Eye (tissue), 1 donor: ENCODE measurements around the gene CABCOCO1.

Experiments
- DNase-seq: peaks from one replicate; pipeline ENCODE4 v3.0.0-alpha.2; 2015

CABCOCO1 gene

GRCh38 chr10:61662794-61663259, at the start of gene CABCOCO1:
Gene CABCOCO1, plus strand, starts transcription at chr10:61662929. Its CDS starts 44 bp downstream, at chr10:61662973.
- peak; percentile 93 for DNase-seq

GRCh38 chr10:61613665-61614064, 49.1 kb upstream of the CABCOCO1 start:
- no peak for DNase-seq

- no peak for DNase-seq
These were observed 46.1 kb upstream of the CABCOCO1 start for GRCh38 chr10:61616611-61617010.

- no peak for DNase-seq
These were observed 45.5 kb upstream of the CABCOCO1 start for GRCh38 chr10:61617180-61617579.

- no peak for DNase-seq
These were observed 45.1 kb upstream of the CABCOCO1 start for GRCh38 chr10:61617586-61617985.

- DNase-seq = no peak
These were observed 44.3 kb upstream of the CABCOCO1 start for GRCh38 chr10:61618388-61618961.

- DNase-seq = no peak
These were observed 42.2 kb upstream of the CABCOCO1 start for GRCh38 chr10:61620506-61620905.

GRCh38 chr10:61621605-61622051, 41.1 kb upstream of the CABCOCO1 start:
- DNase-seq = peak; percentile 87

GRCh38 chr10:61623161-61623560, 39.6 kb upstream of the CABCOCO1 start:
- peak; percentile 60 for DNase-seq

GRCh38 chr10:61626209-61626608, 36.5 kb upstream of the CABCOCO1 start:
- no peak for DNase-seq

- DNase-seq = no peak
These were observed 35.5 kb upstream of the CABCOCO1 start for GRCh38 chr10:61627266-61627665.

GRCh38 chr10:61628151-61628874, 34.4 kb upstream of the CABCOCO1 start:
- DNase-seq = no peak

GRCh38 chr10:61628875-61629513, 33.7 kb upstream of the CABCOCO1 start:
- no peak for DNase-seq

- no peak for DNase-seq
These were observed 33.2 kb upstream of the CABCOCO1 start for GRCh38 chr10:61629576-61629975.

GRCh38 chr10:61632057-61632670, 30.6 kb upstream of the CABCOCO1 start:
- no peak for DNase-seq

GRCh38 chr10:61633665-61634064, 29.1 kb upstream of the CABCOCO1 start:
- no peak for DNase-seq

- DNase-seq = no peak
These were observed 28.0 kb upstream of the CABCOCO1 start for GRCh38 chr10:61634746-61635145.

GRCh38 chr10:61635471-61635870, 27.3 kb upstream of the CABCOCO1 start:
- DNase-seq = no peak

GRCh38 chr10:61635932-61636331, 26.8 kb upstream of the CABCOCO1 start:
- no peak for DNase-seq

GRCh38 chr10:61639952-61640351, 22.8 kb upstream of the CABCOCO1 start:
- no peak for DNase-seq

GRCh38 chr10:61640856-61641255, 21.9 kb upstream of the CABCOCO1 start:
- no peak for DNase-seq

- DNase-seq = peak; percentile 53
These were observed 20.6 kb upstream of the CABCOCO1 start for GRCh38 chr10:61642150-61642571.

- peak; percentile 73 for DNase-seq
These were observed 20.1 kb upstream of the CABCOCO1 start for GRCh38 chr10:61642676-61643075.
